SK-N-SH (cell line): Measurements from ENCODE around the gene RABGGTA. TPM values are rescaled to one million over a fixed set of nuclear protein-coding genes. Genes with fewer than 3 reads are reported as not detected.

Source experiments
- CTCF ChIA-PET: fragments of 300-600, 350-600 bp; formaldehyde crosslinking; extraction: SDS; loops from one replicate; lab custom pipeline; 2021; lab: Yijun Ruan, JAX
- POLR2A ChIA-PET: fragments of 350-600 bp; sonication (Branson Sonifier 250); formaldehyde crosslinking; extraction: SDS; loops from one replicate; lab custom pipeline; 2020; ENCODE audit warnings: antibody characterized with exemption, inconsistent platforms; lab: Yijun Ruan, JAX
- DNase-seq: peaks from one replicate; pipeline ENCODE4 v3.0.0; 2012
- H2AFZ ChIP-seq: fragments of 200-600 bp; sonication (generic); 2 replicates; pipeline ENCODE4 v1.8.1; 2016; ENCODE audit warnings: antibody characterized with exemption, mild to moderate bottlenecking, low read depth
- H3F3A ChIP-seq: fragments of 200-600 bp; sonication (generic); replicated peaks from 2 replicates; pipeline ENCODE3; 2016; ENCODE audit warnings: antibody characterized with exemption, mild to moderate bottlenecking; ENCODE audit not compliant: insufficient read depth
- H3K27ac ChIP-seq, 2 experiments: fragments of 200-500 bp in 1 of 2; fragments of 200-600 bp in 1 of 2; sonication (Bioruptor generic) in 1 of 2; sonication (generic), shearing (Covaris generic) in 1 of 2; 2 replicates each; pipeline versions ENCODE4 v1.5.1 to v1.6.1; 2014 to 2016; ENCODE audit warnings: low read depth in 2 of 2, inconsistent platforms in 1 of 2, low read length in 1 of 2, mild to moderate bottlenecking in 1 of 2, mixed read lengths in 1 of 2
- H3K27me3 ChIP-seq: fragments of 200-600 bp; sonication (generic), shearing (Covaris generic); 2 replicates; pipeline ENCODE4 v1.6.1; 2016; ENCODE audit warnings: mixed run types; ENCODE audit not compliant: insufficient read depth
- H3K36me3 ChIP-seq, 2 experiments: fragments of 200-500 bp in 1 of 2; fragments of 200-600 bp in 1 of 2; sonication (Bioruptor generic) in 1 of 2; sonication (generic) in 1 of 2; replicated peaks in 1 of 2; 2 replicates each; pipeline versions ENCODE3 to v1.5.1; 2014 to 2016; ENCODE audit warnings: low read length in 1 of 2, mild to moderate bottlenecking in 1 of 2; ENCODE audit not compliant: insufficient read depth in 2 of 2, control insufficient read depth in 1 of 2
- H3K4me1 ChIP-seq, 2 experiments: fragments of 200-500 bp in 1 of 2; fragments of 200-600 bp in 1 of 2; sonication (Bioruptor generic) in 1 of 2; sonication (generic), shearing (Covaris generic) in 1 of 2; 2 replicates each; pipeline versions ENCODE4 v1.5.1 to v1.6.1; 2014 to 2016; ENCODE audit warnings: low read depth in 1 of 2, low read length in 1 of 2, mixed run types in 1 of 2; ENCODE audit not compliant: insufficient read depth in 2 of 2, control insufficient read depth in 1 of 2
- H3K4me2 ChIP-seq: fragments of 200-600 bp; sonication (generic), shearing (Covaris generic); 2 replicates; pipeline ENCODE4 v1.6.1; 2017; ENCODE audit warnings: mixed run types
- H3K4me3 ChIP-seq, 2 experiments: fragments of 200-500 bp in 1 of 2; fragments of 200-600 bp in 1 of 2; sonication (Bioruptor generic) in 1 of 2; sonication (generic), shearing (Covaris generic) in 1 of 2; 2 replicates each; pipeline versions ENCODE4 v1.5.1 to v1.8.1; 2014 to 2016; ENCODE audit warnings: low read depth in 2 of 2, inconsistent platforms in 1 of 2, low read length in 1 of 2, mild to moderate bottlenecking in 1 of 2, mixed read lengths in 1 of 2, moderate library complexity in 1 of 2
- H3K79me2 ChIP-seq: fragments of 200-600 bp; sonication (generic); 2 replicates; pipeline ENCODE4 v1.8.1; 2017; ENCODE audit warnings: mild to moderate bottlenecking; ENCODE audit not compliant: insufficient read depth
- H3K9ac ChIP-seq: fragments of 200-600 bp; sonication (generic); 2 replicates; pipeline ENCODE4 v1.6.1; 2017; ENCODE audit warnings: mixed run types
- H3K9me2 ChIP-seq: fragments of 200-600 bp; sonication (generic); 2 replicates; pipeline ENCODE4 v1.6.1; 2017; ENCODE audit warnings: mixed run types
- H3K9me3 ChIP-seq: fragments of 200-600 bp; sonication (generic); 2 replicates; pipeline ENCODE4 v1.6.1; 2017; ENCODE audit warnings: mixed run types, mild to moderate bottlenecking, moderate library complexity
- H4K20me1 ChIP-seq: fragments of 200-600 bp; sonication (generic); 2 replicates; pipeline ENCODE4 v1.6.1; 2017; ENCODE audit warnings: mild to moderate bottlenecking, mixed run types; ENCODE audit not compliant: insufficient read depth
- CHD2 ChIP-seq: fragments of 150-350 bp; IDR thresholded peaks from 2 replicates; pipeline ENCODE4 v1.6.1; 2018; ENCODE audit warnings: low read length; ENCODE audit not compliant: partially characterized antibody
- EP300 ChIP-seq, 2 experiments: IDR thresholded peaks; 2 replicates each; pipeline versions ENCODE4 v1.4.0 to v1.6.1; 2012; ENCODE audit warnings: borderline replicate concordance in 1 of 2, low read depth in 1 of 2, low read length in 1 of 2
- FOXM1 ChIP-seq: IDR thresholded peaks from 2 replicates; pipeline ENCODE4 v1.4.0; 2012; ENCODE audit warnings: low read depth, mild to moderate bottlenecking
- IRF3 ChIP-seq: fragments of 150-350 bp; IDR thresholded peaks from 2 replicates; pipeline ENCODE4 v1.6.1; 2016; ENCODE audit warnings: mild to moderate bottlenecking, low read depth, low read length
- JUND ChIP-seq: IDR thresholded peaks from 2 replicates; pipeline ENCODE4 v1.4.0; 2012
- MEF2A ChIP-seq: IDR thresholded peaks from 2 replicates; pipeline ENCODE4 v1.4.0; 2012; ENCODE audit warnings: low read depth, borderline replicate concordance
- NFIC ChIP-seq: IDR thresholded peaks from 2 replicates; pipeline ENCODE4 v1.4.0; 2012; ENCODE audit warnings: borderline replicate concordance
- POLR2AphosphoS5 ChIP-seq: IDR thresholded peaks from 2 replicates; pipeline ENCODE4 v1.6.1; 2012; ENCODE audit warnings: low read depth, low read length
- SMC3 ChIP-seq: IDR thresholded peaks from 2 replicates; pipeline ENCODE4 v1.6.1; 2012; ENCODE audit warnings: low read depth, low read length, improper control_type of control experiment
- TEAD4 ChIP-seq: IDR thresholded peaks from 2 replicates; pipeline ENCODE4 v1.4.0; 2012; ENCODE audit warnings: mild to moderate bottlenecking, borderline replicate concordance; ENCODE audit not compliant: insufficient read depth
- WGBS: methylation state at CpG from one replicate; pipeline ENCODE4 v1.1.6; 2017; ENCODE audit warnings: low lambda C conversion rate; 5-methylcytosine and 5-hydroxymethylcytosine counted together
- polyA plus RNA-seq, 3 experiments: library from polyadenylated mRNA; depleted of rRNA; stranded (reverse); fragments of >200 nt; gene quantifications; 2 replicates each; pipeline ENCODE4 v1.2.3, GENCODE V29; 2012
- TF ChIP-seq, protein P1 (sequence below): IDR thresholded peaks from 2 replicates; pipeline ENCODE4 v1.6.1; 2012; ENCODE audit warnings: mild to moderate bottlenecking, low read depth, low read length, moderate library complexity
- TF ChIP-seq, protein P2 (sequence below): IDR thresholded peaks from 2 replicates; pipeline ENCODE4 v1.4.0; 2012; ENCODE audit warnings: low read depth, borderline replicate concordance

RABGGTA gene
- polyA plus RNA-seq, 1 of the 3 experiments (the other 2 are of a cell fraction), result 59.4 TPM

- CTCF ChIA-PET, result interaction anchor here (0.9 to 1.7 kb wide), 3 partner anchors 10 to 44 kb away, joined by 3 to 5 read pairs (median 4); partner anchors contain the start of gene CIDEB
- Histone ChIP-seq H3K27ac (no peak overlapping the region), H3K4me1 (no peaks in the 10 kb centered on the region), H4K20me1 (no peaks in the 10 kb centered on the region), H3K9ac (no peak overlapping the region), H3K4me2 (no peak overlapping the region), H3K79me2 (no peaks in the 10 kb centered on the region), H3K9me3 (no peaks in the 10 kb centered on the region), H2AFZ (no peak overlapping the region), H3K27me3 (no peaks in the 10 kb centered on the region), H3K4me3 (no peak overlapping the region), H3F3A (no peaks in the 10 kb centered on the region), H3K36me3 (peaks cover 0 to 23% of the 10 kb centered on the region in 2 experiments), H3K9me2 (no peaks in the 10 kb centered on the region)
- TF ChIP-seq FOXM1 (no peak), POLR2AphosphoS5 (no peak), MEF2A (no peak), SMC3 (no peak), IRF3 (no peak), TEAD4 (no peak), JUND (no peak), NFIC (no peak), EP300 (IDR thresholded peaks at IDR 0.05; ENCODE audit: borderline replicate concordance in 1 of 2, low read depth in 1 of 2, low read length in 1 of 2) (no peak), CHD2 (no peak)
- TF ChIP-seq, protein P1, sequence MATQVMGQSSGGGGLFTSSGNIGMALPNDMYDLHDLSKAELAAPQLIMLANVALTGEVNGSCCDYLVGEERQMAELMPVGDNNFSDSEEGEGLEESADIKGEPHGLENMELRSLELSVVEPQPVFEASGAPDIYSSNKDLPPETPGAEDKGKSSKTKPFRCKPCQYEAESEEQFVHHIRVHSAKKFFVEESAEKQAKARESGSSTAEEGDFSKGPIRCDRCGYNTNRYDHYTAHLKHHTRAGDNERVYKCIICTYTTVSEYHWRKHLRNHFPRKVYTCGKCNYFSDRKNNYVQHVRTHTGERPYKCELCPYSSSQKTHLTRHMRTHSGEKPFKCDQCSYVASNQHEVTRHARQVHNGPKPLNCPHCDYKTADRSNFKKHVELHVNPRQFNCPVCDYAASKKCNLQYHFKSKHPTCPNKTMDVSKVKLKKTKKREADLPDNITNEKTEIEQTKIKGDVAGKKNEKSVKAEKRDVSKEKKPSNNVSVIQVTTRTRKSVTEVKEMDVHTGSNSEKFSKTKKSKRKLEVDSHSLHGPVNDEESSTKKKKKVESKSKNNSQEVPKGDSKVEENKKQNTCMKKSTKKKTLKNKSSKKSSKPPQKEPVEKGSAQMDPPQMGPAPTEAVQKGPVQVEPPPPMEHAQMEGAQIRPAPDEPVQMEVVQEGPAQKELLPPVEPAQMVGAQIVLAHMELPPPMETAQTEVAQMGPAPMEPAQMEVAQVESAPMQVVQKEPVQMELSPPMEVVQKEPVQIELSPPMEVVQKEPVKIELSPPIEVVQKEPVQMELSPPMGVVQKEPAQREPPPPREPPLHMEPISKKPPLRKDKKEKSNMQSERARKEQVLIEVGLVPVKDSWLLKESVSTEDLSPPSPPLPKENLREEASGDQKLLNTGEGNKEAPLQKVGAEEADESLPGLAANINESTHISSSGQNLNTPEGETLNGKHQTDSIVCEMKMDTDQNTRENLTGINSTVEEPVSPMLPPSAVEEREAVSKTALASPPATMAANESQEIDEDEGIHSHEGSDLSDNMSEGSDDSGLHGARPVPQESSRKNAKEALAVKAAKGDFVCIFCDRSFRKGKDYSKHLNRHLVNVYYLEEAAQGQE, result no peak
- TF ChIP-seq, protein P2, sequence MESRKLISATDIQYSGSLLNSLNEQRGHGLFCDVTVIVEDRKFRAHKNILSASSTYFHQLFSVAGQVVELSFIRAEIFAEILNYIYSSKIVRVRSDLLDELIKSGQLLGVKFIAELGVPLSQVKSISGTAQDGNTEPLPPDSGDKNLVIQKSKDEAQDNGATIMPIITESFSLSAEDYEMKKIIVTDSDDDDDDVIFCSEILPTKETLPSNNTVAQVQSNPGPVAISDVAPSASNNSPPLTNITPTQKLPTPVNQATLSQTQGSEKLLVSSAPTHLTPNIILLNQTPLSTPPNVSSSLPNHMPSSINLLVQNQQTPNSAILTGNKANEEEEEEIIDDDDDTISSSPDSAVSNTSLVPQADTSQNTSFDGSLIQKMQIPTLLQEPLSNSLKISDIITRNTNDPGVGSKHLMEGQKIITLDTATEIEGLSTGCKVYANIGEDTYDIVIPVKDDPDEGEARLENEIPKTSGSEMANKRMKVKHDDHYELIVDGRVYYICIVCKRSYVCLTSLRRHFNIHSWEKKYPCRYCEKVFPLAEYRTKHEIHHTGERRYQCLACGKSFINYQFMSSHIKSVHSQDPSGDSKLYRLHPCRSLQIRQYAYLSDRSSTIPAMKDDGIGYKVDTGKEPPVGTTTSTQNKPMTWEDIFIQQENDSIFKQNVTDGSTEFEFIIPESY, result no peak
- DNase-seq, result no peak
- POLR2A ChIA-PET, result no interaction called here
- WGBS, result 95% methylated on average over 5 of the region's 5 CpGs
Observed at GRCh38 chr14:24286996-24287395, 15.6 kb upstream of the RABGGTA start.
